GM12878 (cell line): Measurements from ENCODE around the gene TNIP1. TPM values are rescaled to one million over a fixed set of nuclear protein-coding genes. Genes with fewer than 3 reads are reported as not detected.

Source experiments
- ATAC-seq: fragments of 200-7000 bp; cut with Tn5 transposase; 3 replicates; pipeline ENCODE4 v1.9.1; 2020; ENCODE audit warnings: mild to moderate bottlenecking, moderate library complexity
- BruUV-seq: library from RNA; stranded (reverse); fragments of 400-500 nt; replicated peaks from 2 replicates; lab custom pipeline; 2021; lab: Mats Ljungman, UMichigan
- CTCF ChIA-PET: fragments of 300-600 bp; sonication (Branson Sonifier 250); formaldehyde crosslinking; extraction: SDS; loops from one replicate; lab custom pipeline; 2021; ENCODE audit warnings: inconsistent platforms; lab: Yijun Ruan, JAX
- POLR2A ChIA-PET: fragments of 350-600 bp; formaldehyde crosslinking; extraction: SDS; loops from one replicate; lab custom pipeline; 2021; ENCODE audit warnings: inconsistent platforms; lab: Charles Lee
- RAD21 ChIA-PET: fragments of 300-600 bp; sonication (Branson Sonifier 250); formaldehyde crosslinking; loops from one replicate; lab custom pipeline; 2023; ENCODE audit warnings: antibody characterized with exemption; ENCODE audit not compliant: unreplicated experiment; lab: Charles Lee
- SMC1A ChIA-PET: fragments of 300-600 bp; sonication (Branson Sonifier 250); formaldehyde crosslinking; loops from one replicate; lab custom pipeline; 2023; ENCODE audit not compliant: unreplicated experiment, uncharacterized antibody; lab: Charles Lee
- DNase-seq: peaks from one replicate; pipeline ENCODE4 v3.0.0-alpha.2; 2011; ENCODE audit warnings: low read depth, low spot score
- FAIRE-seq: peaks from 3 replicates; lab custom pipeline; 2011; peaks lifted over from hg19 to GRCh38; lab: Jason Lieb, UNC
- H2AFZ ChIP-seq: 2 replicates; pipeline ENCODE4 v1.6.0; 2011; ENCODE audit warnings: low read depth, low read length, control low read depth; ENCODE audit not compliant: control insufficient read depth
- H3K27ac ChIP-seq: 2 replicates; pipeline ENCODE4 v1.5.1; 2011; ENCODE audit warnings: control low read depth; ENCODE audit not compliant: control insufficient read depth, insufficient read depth
- H3K27me3 ChIP-seq, 2 experiments: replicated peaks in 1 of 2; 2 replicates each; pipeline versions ENCODE4 v1.6.0 to v1.6.1; 2011; ENCODE audit warnings: low read length in 1 of 2; ENCODE audit not compliant: control insufficient read depth in 2 of 2, insufficient read depth in 2 of 2
- H3K36me3 ChIP-seq, 2 experiments: 2 replicates each; pipeline ENCODE4 v1.5.1; 2011; ENCODE audit warnings: low read length in 1 of 2; ENCODE audit not compliant: control insufficient read depth in 2 of 2, insufficient read depth in 2 of 2
- H3K4me1 ChIP-seq: 2 replicates; pipeline ENCODE4 v1.6.1; 2011; ENCODE audit warnings: mild to moderate bottlenecking, low read length, moderate library complexity, mixed read lengths; ENCODE audit not compliant: control insufficient read depth, insufficient read depth
- H3K4me2 ChIP-seq: 2 replicates; pipeline ENCODE4 v1.6.0; 2011; ENCODE audit warnings: control low read depth; ENCODE audit not compliant: control insufficient read depth, insufficient read depth
- H3K4me3 ChIP-seq: fragments of 200-600 bp; sonication (generic); 2 replicates; pipeline ENCODE4 v1.5.1; 2016
- H3K79me2 ChIP-seq: 2 replicates; pipeline ENCODE4 v1.6.0; 2011; ENCODE audit warnings: low read length; ENCODE audit not compliant: control insufficient read depth, insufficient read depth
- H3K9ac ChIP-seq: 2 replicates; pipeline ENCODE4 v1.8.0; 2011; ENCODE audit warnings: low read length, control low read depth, mixed read lengths; ENCODE audit not compliant: control insufficient read depth, insufficient read depth
- H3K9me3 ChIP-seq: replicated peaks from 3 replicates; pipeline ENCODE4 v1.5.1; 2011; ENCODE audit warnings: mild to moderate bottlenecking, low read length; ENCODE audit not compliant: control insufficient read depth, insufficient read depth
- H4K20me1 ChIP-seq: 2 replicates; pipeline ENCODE4 v1.6.0; 2011; ENCODE audit not compliant: control insufficient read depth, insufficient read depth
- MYC ChIP-seq: IDR thresholded peaks from 2 replicates; pipeline ENCODE4 v1.6.1; 2011; ENCODE audit warnings: mild to moderate bottlenecking, low read length, moderate library complexity, inconsistent platforms; ENCODE audit not compliant: insufficient read depth, insufficient replicate concordance, insufficient read length, severe bottlenecking
- WGBS: methylation state at CpG from one replicate; pipeline ENCODE4 v1.1.6; 2016; ENCODE audit warnings: low lambda C conversion rate; ENCODE audit not compliant: insufficient replicate concordance, insufficient coverage; ENCODE audit errors: missing lambda C conversion rate; 5-methylcytosine and 5-hydroxymethylcytosine counted together
- in situ Hi-C: fragments of 300-500 bp; cut with MboI; formaldehyde crosslinking; loops from 9 replicates; pipeline ENCODE4 v1.14.3; 2018; ENCODE audit warnings: mixed read lengths
- intact Hi-C: fragments of 100-400 bp; cut with micrococcal nuclease; formaldehyde crosslinking; loops from one replicate; pipeline ENCODE4 v1.14.2; 2022; ENCODE audit not compliant: unreplicated experiment
- polyA plus RNA-seq, 11 experiments: library from polyadenylated mRNA; depleted of rRNA in 4 of 11; unstranded in 6 of 11; stranded (reverse) in 5 of 11; fragments of >200 nt; fragmentation: Nextera tagmentation in 4 of 11; fragmentation: Illumina TruSeq in 1 of 11; extraction: Ambion mirVana in 4 of 11; extraction: Trizol in 1 of 11; gene quantifications; 1 replicate in 1 of 11; 2 replicates in 10 of 11; pipeline versions ENCODE4 v1.2.1 to v1.2.3, GENCODE V29; 2011 to 2016; ENCODE audit warnings: inconsistent platforms in 2 of 11, missing spikeins in 2 of 11, low read depth in 1 of 11
- total RNA-seq, 4 experiments: library from RNA; depleted of rRNA in 3 of 4; stranded (reverse); fragments of >200 nt in 3 of 4; fragmentation: Illumina TruSeq in 1 of 4; extraction: Trizol in 1 of 4; gene quantifications; 2 replicates each; pipeline versions ENCODE4 v1.2.1 to v1.2.3, GENCODE V29; 2013 to 2021
- TF ChIP-seq, protein P1 (sequence below): fragments of 450-650 bp; IDR thresholded peaks from 2 replicates; pipeline ENCODE4 v1.6.1; 2017; ENCODE audit warnings: mild to moderate bottlenecking

The TNIP1 gene
- total and polyA plus RNA-seq, 10 of the 15 experiments (the other 5 are each of a cell fraction or from before 2014, with no cell fraction given), result 4.4 to 279 (median 150) TPM

GRCh38 chr5:151122828-151123227 lies 42.0 kb upstream of the TNIP1 start (continued):
- TF ChIP-seq, protein P1, sequence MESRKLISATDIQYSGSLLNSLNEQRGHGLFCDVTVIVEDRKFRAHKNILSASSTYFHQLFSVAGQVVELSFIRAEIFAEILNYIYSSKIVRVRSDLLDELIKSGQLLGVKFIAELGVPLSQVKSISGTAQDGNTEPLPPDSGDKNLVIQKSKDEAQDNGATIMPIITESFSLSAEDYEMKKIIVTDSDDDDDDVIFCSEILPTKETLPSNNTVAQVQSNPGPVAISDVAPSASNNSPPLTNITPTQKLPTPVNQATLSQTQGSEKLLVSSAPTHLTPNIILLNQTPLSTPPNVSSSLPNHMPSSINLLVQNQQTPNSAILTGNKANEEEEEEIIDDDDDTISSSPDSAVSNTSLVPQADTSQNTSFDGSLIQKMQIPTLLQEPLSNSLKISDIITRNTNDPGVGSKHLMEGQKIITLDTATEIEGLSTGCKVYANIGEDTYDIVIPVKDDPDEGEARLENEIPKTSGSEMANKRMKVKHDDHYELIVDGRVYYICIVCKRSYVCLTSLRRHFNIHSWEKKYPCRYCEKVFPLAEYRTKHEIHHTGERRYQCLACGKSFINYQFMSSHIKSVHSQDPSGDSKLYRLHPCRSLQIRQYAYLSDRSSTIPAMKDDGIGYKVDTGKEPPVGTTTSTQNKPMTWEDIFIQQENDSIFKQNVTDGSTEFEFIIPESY, result no peak

DNA sequence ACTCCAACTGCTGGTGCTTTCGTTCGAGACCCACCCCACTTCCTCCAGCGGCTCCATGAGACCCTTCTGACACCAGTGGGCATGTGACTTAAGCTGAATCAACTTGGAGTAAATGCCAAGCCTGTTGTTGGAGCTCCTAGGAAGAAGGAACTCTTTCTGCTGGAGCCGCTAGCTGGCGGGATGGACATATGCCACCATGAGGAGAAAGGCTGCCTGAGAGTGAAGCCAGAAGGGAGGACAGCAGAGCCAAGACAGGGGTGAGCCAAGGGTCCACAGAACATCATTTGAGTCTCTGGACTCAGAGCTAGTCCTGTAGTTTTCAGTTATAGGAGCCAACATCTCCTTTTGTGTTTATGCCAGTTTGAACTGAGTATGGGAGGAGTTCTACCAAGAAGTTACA lies 40.8 kb upstream of the TNIP1 start:
- Histone ChIP-seq H3K4me1 (peaks cover 39% of the 10 kb centered on the region), H3K4me3 (no peak overlapping the region), H3K9ac (no peak overlapping the region), H3K36me3 (peaks cover 48 to 56% of the 10 kb centered on the region in 2 experiments), H3K9me3 (no peaks in the 10 kb centered on the region), H3K4me2 (no peak overlapping the region), H3K27ac (no peak overlapping the region), H3K79me2 (peaks cover 32% of the 10 kb centered on the region), H3K27me3 (no peaks in the 10 kb centered on the region), H4K20me1 (no peaks in the 10 kb centered on the region), H2AFZ (no peak overlapping the region)
- in situ Hi-C loops (loop anchor here (5.0 kb wide), 2 partner anchors 41 to 69 kb away; no protein-coding TSS in a partner anchor), intact Hi-C loops (no loop called here)
- CTCF ChIA-PET, result interaction anchor here (1.1 to 26.4 kb wide), 3 partner anchors 32 to 117 kb away, joined by 3 to 1107 read pairs (median 691); partner anchors contain the start of gene ANXA6
- FAIRE-seq, result no peak
- no peak for TF ChIP-seq MYC
- no peak for DNase-seq
- SMC1A ChIA-PET, result interaction anchor here (1.0 to 31.5 kb wide), 4 partner anchors 11 to 69 kb away, joined by 3 to 1132 read pairs (median 26); partner anchors contain the start of gene ANXA6
- ATAC-seq, result no peak
- no TSS peak for BruUV-seq
- RAD21 ChIA-PET, result interaction anchor here (1.0 to 5.3 kb wide), 6 partner anchors 11 to 177 kb away, joined by 3 to 59 read pairs (median 4); no protein-coding TSS in a partner anchor
- POLR2A ChIA-PET, result interaction anchor here (0.6 to 1.0 kb wide), 3 partner anchors 38 to 81 kb away, joined by 3 to 5 read pairs (median 3); no protein-coding TSS in a partner anchor
- 100% methylated on average over 5 of the region's 5 CpGs for WGBS
